K562 (cell line): ENCODE data around the gene CDC45. TPM values are rescaled to one million over a fixed set of nuclear protein-coding genes. Genes with fewer than 3 reads are reported as not detected.

Experiments used
- ATAC-seq: fragments of 200-7000 bp; cut with Tn5 transposase; 3 replicates; pipeline ENCODE4 v1.9.1; 2020; ENCODE audit warnings: moderate library complexity
- BruUV-seq: library from RNA; stranded (reverse); fragments of 400-500 nt; replicated peaks from 2 replicates; lab custom pipeline; 2021; lab: Mats Ljungman, UMichigan
- CTCF ChIA-PET: fragments of 300-600 bp; formaldehyde crosslinking; extraction: SDS; loops from one replicate; lab custom pipeline; 2021; ENCODE audit warnings: low intra/inter-chr PET ratio; lab: Yijun Ruan, JAX
- POLR2A ChIA-PET: fragments of 300-600, 350-650 bp; sonication (Branson Sonifier 250); formaldehyde crosslinking; extraction: SDS; loops from one replicate; lab custom pipeline; 2021; ENCODE audit warnings: antibody characterized with exemption, inconsistent platforms; lab: Yijun Ruan, JAX
- DNase-seq, 4 experiments: peaks; one replicate each; pipeline versions ENCODE4 v3.0.0 to v3.0.0-alpha.2; 2011 to 2018; ENCODE audit warnings: low spot score in 3 of 4, mixed read lengths in 3 of 4; ENCODE audit errors: extremely low read depth in 1 of 4
- FAIRE-seq: peaks from 2 replicates; lab custom pipeline; 2011; peaks lifted over from hg19 to GRCh38; lab: Jason Lieb, UNC
- H2AFZ ChIP-seq: 2 replicates; pipeline ENCODE4 v1.6.0; 2011; ENCODE audit warnings: low read depth, low read length, control low read depth, inconsistent platforms
- H3K27ac ChIP-seq: fragments of 200-600 bp; 3 replicates; pipeline ENCODE4 v1.8.0; 2011; ENCODE audit warnings: low read depth, mild to moderate bottlenecking, control low read depth, inconsistent platforms, low read length, moderate library complexity, mixed read lengths; ENCODE audit errors: extremely low read depth
- H3K27me3 ChIP-seq, 2 experiments: fragments of 300-600 bp in 1 of 2; 2 replicates in 1 of 2; 3 replicates in 1 of 2; pipeline versions ENCODE4 v1.6.0 to v1.8.0; 2011; ENCODE audit warnings: inconsistent platforms in 2 of 2, low read length in 2 of 2, mild to moderate bottlenecking in 1 of 2, mixed read lengths in 1 of 2, moderate library complexity in 1 of 2; ENCODE audit not compliant: control insufficient read depth in 2 of 2, insufficient read depth in 2 of 2
- H3K36me3 ChIP-seq: fragments of 300-600 bp; 3 replicates; pipeline ENCODE4 v1.8.0; 2011; ENCODE audit warnings: mild to moderate bottlenecking, low read length, inconsistent platforms; ENCODE audit not compliant: control insufficient read depth, insufficient read depth
- H3K4me1 ChIP-seq, 2 experiments: fragments of 200-600 bp in 1 of 2; replicated peaks in 1 of 2; 2 replicates in 1 of 2; 3 replicates in 1 of 2; pipeline versions ENCODE4 v1.5.1 to v1.8.0; 2011; ENCODE audit warnings: inconsistent platforms in 2 of 2, low read length in 2 of 2, mild to moderate bottlenecking in 1 of 2, mixed read lengths in 1 of 2, moderate library complexity in 1 of 2; ENCODE audit not compliant: control insufficient read depth in 2 of 2, insufficient read depth in 2 of 2
- H3K4me2 ChIP-seq: 2 replicates; pipeline ENCODE4 v1.6.1; 2011; ENCODE audit warnings: low read length, control low read depth, inconsistent platforms, mixed read lengths; ENCODE audit not compliant: insufficient read depth
- H3K4me3 ChIP-seq: fragments of 200-600 bp; sonication (generic), shearing (Covaris generic); 2 replicates; pipeline ENCODE4 v1.5.1; 2016; ENCODE audit warnings: control low read depth, inconsistent platforms
- H3K79me2 ChIP-seq: fragments of 200-600 bp; 3 replicates; pipeline ENCODE4 v1.8.0; 2011; ENCODE audit warnings: low read length, inconsistent platforms; ENCODE audit not compliant: control insufficient read depth, insufficient read depth
- H3K9ac ChIP-seq, 2 experiments: 2 replicates each; pipeline versions ENCODE4 v1.6.0 to v1.6.1; 2011; ENCODE audit warnings: low read depth in 2 of 2, low read length in 2 of 2, control low read depth in 1 of 2, inconsistent platforms in 1 of 2, mild to moderate bottlenecking in 1 of 2, mixed read lengths in 1 of 2; ENCODE audit not compliant: insufficient read depth in 1 of 2
- H3K9me1 ChIP-seq: one replicate; pipeline ENCODE4 v1.6.0; 2011; ENCODE audit warnings: inconsistent platforms, mild to moderate bottlenecking, low read length, moderate library complexity; ENCODE audit not compliant: control insufficient read depth, insufficient read depth
- H3K9me3 ChIP-seq: replicated peaks from 2 replicates; pipeline ENCODE4 v1.5.1; 2011; ENCODE audit warnings: low read depth, low read length, inconsistent platforms; ENCODE audit not compliant: control insufficient read depth, insufficient read depth
- H4K20me1 ChIP-seq: replicated peaks from 2 replicates; pipeline ENCODE4 v1.6.1; 2011; ENCODE audit warnings: low read length, inconsistent platforms, mixed read lengths; ENCODE audit not compliant: control insufficient read depth, insufficient read depth
- ADNP ChIP-seq: fragments of 200-800 bp; sonication (Bioruptor generic); IDR thresholded peaks from 2 replicates; pipeline ENCODE4 v1.6.1; 2016; ENCODE audit warnings: missing genetic modification characterization, missing compliant biosample characterization
- JUNB ChIP-seq: fragments of 450-650 bp; formaldehyde crosslinking; conservative IDR thresholded peaks from 2 replicates; pipeline ENCODE4 v1.4.0; 2020; ENCODE audit warnings: mild to moderate bottlenecking
- MIER1 ChIP-seq: fragments of 450-650 bp; IDR thresholded peaks from 2 replicates; pipeline ENCODE4 v1.6.1; 2016; ENCODE audit warnings: antibody characterized with exemption, mild to moderate bottlenecking, low read depth
- POLR2B ChIP-seq: fragments of 450-650 bp; IDR thresholded peaks from 2 replicates; pipeline ENCODE4 v1.6.1; 2018; ENCODE audit warnings: low read depth; ENCODE audit not compliant: partially characterized antibody
- TAF7 ChIP-seq: fragments of 450-650 bp; IDR thresholded peaks from 2 replicates; pipeline ENCODE4 v1.6.1; 2016; ENCODE audit warnings: missing genetic modification characterization, missing compliant biosample characterization
- TAL1 ChIP-seq: fragments of 450-650 bp; IDR thresholded peaks from 2 replicates; pipeline ENCODE4 v1.6.1; 2016; ENCODE audit warnings: mild to moderate bottlenecking
- THAP12 ChIP-seq: fragments of 250-450 bp; sonication (Bioruptor Pico); IDR thresholded peaks from 2 replicates; pipeline ENCODE4 v1.9.0; 2021; ENCODE audit warnings: mild to moderate bottlenecking, inconsistent platforms
- XRCC4 ChIP-seq: IDR thresholded peaks from one replicate; pipeline ENCODE4 v1.6.1; 2011; ENCODE audit not compliant: insufficient read depth, insufficient read length; ENCODE audit errors: extremely low read depth
- ZNF212 ChIP-seq: fragments of 450-650 bp; formaldehyde crosslinking; IDR thresholded peaks from 2 replicates; pipeline ENCODE4 v1.4.0; 2020; ENCODE audit warnings: mild to moderate bottlenecking
- WGBS: fragments of 100-300 bp; shearing (Covaris generic); methylation state at CpG from one replicate; pipeline ENCODE4 v1.1.6; 2016; ENCODE audit warnings: low coverage, mixed read lengths; ENCODE audit not compliant: insufficient coverage; ENCODE audit errors: missing lambda C conversion rate; 5-methylcytosine and 5-hydroxymethylcytosine counted together
- in situ Hi-C: fragments of 300-500 bp; cut with MboI; formaldehyde crosslinking; loops from 4 replicates; pipeline ENCODE4 v1.15.0; 2018; ENCODE audit warnings: inconsistent platforms, mixed read lengths
- intact Hi-C: fragments of 100-400 bp; cut with micrococcal nuclease; formaldehyde crosslinking; loops from 2 replicates; pipeline ENCODE4 v1.14.2; 2022
- polyA plus RNA-seq, 8 experiments: library from polyadenylated mRNA; depleted of rRNA in 4 of 8; stranded (reverse) in 5 of 8; unstranded in 3 of 8; fragments of >200 nt; fragmentation: Nextera tagmentation in 2 of 8; fragmentation: Illumina TruSeq in 1 of 8; extraction: Ambion mirVana in 2 of 8; extraction: Trizol in 1 of 8; gene quantifications; 2 replicates each; pipeline versions ENCODE4 v1.2.1 to v1.2.3, GENCODE V29; 2011 to 2014; ENCODE audit warnings: inconsistent platforms in 1 of 8, missing spikeins in 1 of 8
- total RNA-seq, 7 experiments: library from RNA; depleted of rRNA in 6 of 7; stranded (reverse); fragments of >200 nt in 6 of 7; fragmentation: Illumina TruSeq in 2 of 7; extraction: Trizol in 2 of 7; gene quantifications; 2 replicates each; pipeline versions ENCODE4 v1.2.1 to v1.2.3, GENCODE V29; 2011 to 2021; ENCODE audit warnings: low replicate concordance in 1 of 7
- TF ChIP-seq, protein P1 (sequence below): fragments of 250-450 bp; sonication (Bioruptor Pico); IDR thresholded peaks from 2 replicates; pipeline ENCODE4 v1.6.1; 2021; ENCODE audit warnings: mild to moderate bottlenecking
- TF ChIP-seq, protein P2 (sequence below): fragments of 250-450 bp; sonication (Bioruptor Pico); IDR thresholded peaks from 2 replicates; pipeline ENCODE4 v1.8.0; 2022; ENCODE audit warnings: moderate library complexity, mild to moderate bottlenecking, inconsistent platforms
- TF ChIP-seq, protein P3 (sequence below): fragments of 150-350 bp; IDR thresholded peaks from 2 replicates; pipeline ENCODE4 v1.6.1; 2014; ENCODE audit warnings: low read depth, mild to moderate bottlenecking, low read length, borderline replicate concordance
- TF ChIP-seq, protein P4 (sequence below): sonication (generic); formaldehyde crosslinking; IDR thresholded peaks from 2 replicates; pipeline ENCODE4 v1.8.1; 2023; ENCODE audit warnings: mild to moderate bottlenecking, missing genetic modification reagents

Gene CDC45
- total and polyA plus RNA-seq, 9 of the 15 experiments (the other 6 are each of a cell fraction or from before 2014, with no cell fraction given) = 251 to 580 (median 410) TPM

GRCh38 chr22:19473578-19473977 lies 6.1 kb upstream of the CDC45 start:
- no TSS peak for BruUV-seq
- H2AFZ ChIP-seq = no peak overlapping the region
- H3K27ac ChIP-seq = no peak overlapping the region
- in situ Hi-C loops (no loop called here), intact Hi-C loops (no loop called here)
- no peak overlapping the region for H3K4me3 ChIP-seq
- H3K36me3 ChIP-seq = peaks cover 85% of the 10 kb centered on the region
- peaks cover 0 to 8% of the 10 kb centered on the region in 2 experiments; a peak in 3 of 5 replicates for H3K4me1 ChIP-seq
- CTCF ChIA-PET = interaction anchor here (0.8 to 1.9 kb wide), 2 partner anchors 159 to 174 kb away, joined by 3 to 4 read pairs; no protein-coding TSS in a partner anchor
- H3K9ac ChIP-seq = no peak overlapping the region
- H3K27me3 ChIP-seq = no peaks in the 10 kb centered on the region
- peak in 1 of 4 experiments; percentile 38 for DNase-seq
- no peaks in the 10 kb centered on the region for H3K9me3 ChIP-seq
- 90% methylated on average over 3 of the region's 3 CpGs for WGBS
- POLR2A ChIA-PET = interaction anchor here (0.6 to 3.5 kb wide), 14 partner anchors 10 to 636 kb away, joined by 3 to 45 read pairs (median 4); no protein-coding TSS in a partner anchor
- H3K9me1 ChIP-seq = peaks cover 5% of the 10 kb centered on the region
- ATAC-seq = peak; percentile 47
- no peak overlapping the region for H3K4me2 ChIP-seq
- peaks cover 60% of the 10 kb centered on the region for H4K20me1 ChIP-seq
- no peak for FAIRE-seq
- H3K79me2 ChIP-seq = peaks cover 58% of the 10 kb centered on the region
- TF ChIP-seq MIER1 (no peak), THAP12 (CRISPR knock-in tag) (no peak), TAL1 (no peak), ZNF212 (CRISPR knock-in tag) (no peak), JUNB (CRISPR knock-in tag) (no peak), POLR2B (no peak), ADNP (tag) (no peak), XRCC4 (no peak), TAF7 (tag) (no peak)
- TF ChIP-seq, protein P1, sequence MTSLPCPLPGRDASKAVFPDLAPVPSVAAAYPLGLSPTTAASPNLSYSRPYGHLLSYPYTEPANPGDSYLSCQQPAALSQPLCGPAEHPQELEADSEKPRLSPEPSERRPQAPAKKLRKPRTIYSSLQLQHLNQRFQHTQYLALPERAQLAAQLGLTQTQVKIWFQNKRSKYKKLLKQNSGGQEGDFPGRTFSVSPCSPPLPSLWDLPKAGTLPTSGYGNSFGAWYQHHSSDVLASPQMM = no peak
- TF ChIP-seq, protein P2, sequence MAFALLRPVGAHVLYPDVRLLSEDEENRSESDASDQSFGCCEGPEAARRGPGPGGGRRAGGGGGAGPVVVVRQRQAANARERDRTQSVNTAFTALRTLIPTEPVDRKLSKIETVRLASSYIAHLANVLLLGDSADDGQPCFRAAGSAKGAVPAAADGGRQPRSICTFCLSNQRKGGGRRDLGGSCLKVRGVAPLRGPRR (CRISPR knock-in tag) = no peak
- TF ChIP-seq, protein P3, sequence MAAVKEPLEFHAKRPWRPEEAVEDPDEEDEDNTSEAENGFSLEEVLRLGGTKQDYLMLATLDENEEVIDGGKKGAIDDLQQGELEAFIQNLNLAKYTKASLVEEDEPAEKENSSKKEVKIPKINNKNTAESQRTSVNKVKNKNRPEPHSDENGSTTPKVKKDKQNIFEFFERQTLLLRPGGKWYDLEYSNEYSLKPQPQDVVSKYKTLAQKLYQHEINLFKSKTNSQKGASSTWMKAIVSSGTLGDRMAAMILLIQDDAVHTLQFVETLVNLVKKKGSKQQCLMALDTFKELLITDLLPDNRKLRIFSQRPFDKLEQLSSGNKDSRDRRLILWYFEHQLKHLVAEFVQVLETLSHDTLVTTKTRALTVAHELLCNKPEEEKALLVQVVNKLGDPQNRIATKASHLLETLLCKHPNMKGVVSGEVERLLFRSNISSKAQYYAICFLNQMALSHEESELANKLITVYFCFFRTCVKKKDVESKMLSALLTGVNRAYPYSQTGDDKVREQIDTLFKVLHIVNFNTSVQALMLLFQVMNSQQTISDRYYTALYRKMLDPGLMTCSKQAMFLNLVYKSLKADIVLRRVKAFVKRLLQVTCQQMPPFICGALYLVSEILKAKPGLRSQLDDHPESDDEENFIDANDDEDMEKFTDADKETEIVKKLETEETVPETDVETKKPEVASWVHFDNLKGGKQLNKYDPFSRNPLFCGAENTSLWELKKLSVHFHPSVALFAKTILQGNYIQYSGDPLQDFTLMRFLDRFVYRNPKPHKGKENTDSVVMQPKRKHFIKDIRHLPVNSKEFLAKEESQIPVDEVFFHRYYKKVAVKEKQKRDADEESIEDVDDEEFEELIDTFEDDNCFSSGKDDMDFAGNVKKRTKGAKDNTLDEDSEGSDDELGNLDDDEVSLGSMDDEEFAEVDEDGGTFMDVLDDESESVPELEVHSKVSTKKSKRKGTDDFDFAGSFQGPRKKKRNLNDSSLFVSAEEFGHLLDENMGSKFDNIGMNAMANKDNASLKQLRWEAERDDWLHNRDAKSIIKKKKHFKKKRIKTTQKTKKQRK = no peak
- TF ChIP-seq, protein P4, sequence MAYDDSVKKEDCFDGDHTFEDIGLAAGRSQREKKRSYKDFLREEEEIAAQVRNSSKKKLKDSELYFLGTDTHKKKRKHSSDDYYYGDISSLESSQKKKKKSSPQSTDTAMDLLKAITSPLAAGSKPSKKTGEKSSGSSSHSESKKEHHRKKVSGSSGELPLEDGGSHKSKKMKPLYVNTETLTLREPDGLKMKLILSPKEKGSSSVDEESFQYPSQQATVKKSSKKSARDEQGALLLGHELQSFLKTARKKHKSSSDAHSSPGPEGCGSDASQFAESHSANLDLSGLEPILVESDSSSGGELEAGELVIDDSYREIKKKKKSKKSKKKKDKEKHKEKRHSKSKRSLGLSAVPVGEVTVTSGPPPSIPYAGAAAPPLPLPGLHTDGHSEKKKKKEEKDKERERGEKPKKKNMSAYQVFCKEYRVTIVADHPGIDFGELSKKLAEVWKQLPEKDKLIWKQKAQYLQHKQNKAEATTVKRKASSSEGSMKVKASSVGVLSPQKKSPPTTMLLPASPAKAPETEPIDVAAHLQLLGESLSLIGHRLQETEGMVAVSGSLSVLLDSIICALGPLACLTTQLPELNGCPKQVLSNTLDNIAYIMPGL = peak; percentile 83; the same call in 1 of the 2 replicates
